Hematopoietic multipotent progenitor cell treated with erythropoietin and hydrocortisone succinate and interleukin-3 and kit ligand, for 15 days (in vitro differentiated cells): ENCODE measurements around the gene SYNDIG1.

Experiments
- DNase-seq: peaks from one replicate; pipeline ENCODE4 v3.0.0-alpha.2; 2015; ENCODE audit warnings: low spot score

Gene SYNDIG1

DNA sequence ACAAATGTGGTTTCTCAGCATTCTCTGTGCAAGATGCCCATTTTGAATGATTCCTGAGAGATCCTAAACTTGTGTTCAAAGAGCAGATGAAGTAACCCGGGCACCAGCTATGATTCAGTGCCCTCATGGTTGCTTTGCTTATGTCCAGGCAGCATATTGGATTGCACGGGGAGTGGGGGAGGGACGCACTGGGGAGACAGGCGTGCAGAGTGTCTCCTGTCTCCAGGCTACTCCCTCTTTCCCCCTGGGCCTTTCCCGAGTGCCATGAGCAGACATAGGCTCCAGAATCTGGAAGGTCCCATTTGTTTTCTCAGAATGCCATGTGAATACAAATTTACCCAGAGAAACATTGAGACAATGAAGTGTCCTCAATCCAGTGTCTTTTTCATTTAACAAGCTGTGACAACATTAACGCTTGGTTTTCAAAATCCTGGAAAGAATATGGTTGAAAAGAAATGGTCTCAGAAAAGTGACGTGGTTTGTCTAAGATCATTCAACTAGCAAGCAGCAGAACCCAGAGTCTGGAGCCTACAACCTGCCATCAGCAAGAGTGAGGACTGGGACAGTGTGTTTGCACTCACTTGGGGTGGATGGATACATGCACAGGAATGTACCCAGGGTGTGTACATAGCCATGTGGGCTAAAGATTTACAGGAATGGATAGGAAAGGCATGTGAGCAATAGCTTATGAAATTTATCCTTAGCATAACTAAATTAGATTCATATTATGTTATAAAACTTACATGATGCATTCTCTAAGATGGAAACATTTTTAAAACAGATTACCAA is 4.2 kb downstream of the SYNDIG1 start:
- DNase-seq = no peak

DNA sequence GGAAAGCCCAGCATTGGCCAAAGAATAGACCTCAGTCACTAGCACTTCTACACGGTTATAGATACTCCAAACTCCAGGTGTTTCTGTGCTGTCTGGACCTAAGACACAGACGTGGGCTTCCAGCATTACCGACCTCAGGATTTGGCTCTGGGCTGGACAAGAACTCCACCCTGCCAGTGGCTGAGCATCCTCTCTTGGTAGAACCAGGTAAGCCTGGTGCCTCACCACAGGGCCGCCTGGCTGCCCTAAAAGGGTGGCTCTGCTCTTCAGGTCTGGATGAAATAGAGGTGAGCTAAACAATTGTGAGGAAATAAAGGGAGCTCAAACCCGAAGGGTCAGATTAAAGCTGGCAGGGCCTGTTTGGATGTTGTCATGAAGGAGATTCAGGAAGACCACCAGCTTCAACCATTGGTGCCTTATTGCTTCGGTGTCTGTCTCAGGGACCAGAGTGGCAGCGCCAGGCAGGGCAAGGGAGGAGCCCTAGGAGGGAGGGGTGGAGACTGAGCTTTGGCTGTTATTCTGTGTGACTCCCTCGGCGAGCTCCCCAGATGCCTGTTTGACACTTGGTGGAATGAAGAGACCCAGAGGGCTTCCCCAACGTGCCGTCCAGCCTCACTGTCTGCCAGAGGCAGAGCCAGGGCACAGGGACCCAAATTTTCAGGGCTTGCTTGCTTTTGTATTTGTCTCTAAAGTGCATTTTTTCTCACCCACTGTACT is 8.6 kb downstream of the SYNDIG1 start:
- no peak for DNase-seq

DNA sequence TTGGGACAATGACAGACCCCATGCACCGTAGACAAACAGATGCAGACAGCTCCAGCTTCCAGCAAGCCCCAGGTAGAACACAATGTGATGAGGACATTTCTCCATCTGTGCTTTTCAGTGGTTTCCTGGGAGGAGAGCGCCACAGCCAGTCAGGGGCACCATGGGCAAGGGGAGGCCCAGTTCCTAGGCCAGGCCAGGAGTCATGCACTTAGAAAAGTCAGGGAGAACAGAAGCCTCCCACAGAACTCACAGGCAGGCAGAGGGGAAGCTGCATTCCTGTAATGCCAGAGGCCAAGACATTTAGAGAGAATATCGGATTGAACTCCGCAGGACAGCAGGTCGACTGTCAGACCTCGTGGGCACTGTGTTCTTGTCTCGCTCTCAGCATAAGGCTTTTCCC is 9.2 kb downstream of the SYNDIG1 start:
- no peak for DNase-seq

DNA sequence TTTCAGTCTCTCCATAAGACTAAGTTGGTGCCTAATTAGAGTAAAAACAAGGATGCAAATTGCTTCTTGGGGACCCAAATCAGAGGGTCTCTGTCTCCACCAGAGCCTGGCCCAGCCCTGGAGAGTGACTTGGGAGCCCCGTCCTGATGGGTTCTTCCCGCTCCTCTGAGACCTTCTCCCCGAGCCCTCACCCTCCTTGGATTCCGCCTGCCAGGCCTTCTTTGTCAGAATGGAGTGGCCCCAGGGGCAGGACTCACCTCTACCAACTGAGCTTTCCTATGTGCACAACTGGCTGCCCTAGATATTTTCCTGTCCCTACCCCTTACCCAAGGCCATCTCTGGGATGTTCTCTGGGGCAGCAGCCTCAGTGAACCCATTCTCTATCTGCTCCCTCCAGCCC is 9.7 kb downstream of the SYNDIG1 start:
- DNase-seq = no peak

DNA sequence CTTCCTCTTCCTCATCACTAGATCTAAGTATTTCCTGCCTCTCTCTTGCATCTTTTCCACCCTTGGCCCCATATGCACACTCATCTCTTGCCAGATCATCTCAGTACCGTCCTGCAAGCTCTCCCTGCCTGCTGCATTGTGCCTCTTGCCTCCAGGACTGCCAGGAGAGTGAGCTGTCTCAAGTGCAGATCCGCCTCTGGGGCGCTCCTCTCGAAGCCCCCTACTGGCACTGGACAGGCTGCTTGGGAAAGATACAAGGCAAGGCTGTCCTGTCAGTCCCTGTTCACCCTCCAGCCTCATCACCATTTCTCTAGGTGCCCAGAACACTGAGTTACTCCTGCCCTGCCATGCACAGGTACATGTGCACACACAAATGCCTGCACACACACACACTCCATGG is 10.2 kb downstream of the SYNDIG1 start:
- no peak for DNase-seq

DNA sequence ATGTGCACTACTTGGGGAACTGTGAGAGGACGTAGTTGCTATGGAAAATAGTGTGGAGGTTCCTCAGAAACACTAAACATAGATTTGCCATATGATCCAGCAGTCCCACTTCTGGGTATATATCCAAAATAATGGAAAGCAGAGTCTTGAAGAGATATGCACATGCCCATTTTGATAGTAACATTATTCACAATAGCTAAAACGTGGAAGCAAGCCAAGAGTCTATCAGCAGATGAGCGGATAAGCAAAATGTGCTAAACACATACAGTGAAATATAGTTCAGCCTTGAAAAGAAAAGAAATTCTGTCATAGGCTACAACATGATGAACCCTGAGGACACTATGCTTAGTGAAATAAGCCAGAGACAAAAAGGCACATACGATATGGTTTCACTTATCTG is 11.1 kb downstream of the SYNDIG1 start:
- DNase-seq = no peak

DNA sequence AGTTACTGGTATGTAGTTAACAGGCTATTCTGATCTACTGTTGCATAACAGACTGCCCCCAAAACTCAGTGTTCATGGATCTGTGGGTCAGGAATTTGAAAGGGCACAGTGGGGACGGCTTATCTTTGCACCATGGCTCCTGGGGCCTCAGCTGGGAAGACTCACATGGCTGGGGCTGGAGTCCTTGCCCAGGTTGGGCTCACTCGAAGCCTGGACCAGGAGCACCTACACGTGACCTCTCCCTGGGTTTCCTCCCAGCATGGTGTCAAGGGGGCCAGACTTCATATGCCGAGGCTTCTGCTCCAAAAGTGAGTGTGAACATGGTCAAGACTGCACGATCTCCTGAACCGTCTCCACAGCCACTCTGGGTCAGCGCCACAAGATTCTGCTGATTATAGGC is 11.7 kb downstream of the SYNDIG1 start:
- DNase-seq = no peak

DNA sequence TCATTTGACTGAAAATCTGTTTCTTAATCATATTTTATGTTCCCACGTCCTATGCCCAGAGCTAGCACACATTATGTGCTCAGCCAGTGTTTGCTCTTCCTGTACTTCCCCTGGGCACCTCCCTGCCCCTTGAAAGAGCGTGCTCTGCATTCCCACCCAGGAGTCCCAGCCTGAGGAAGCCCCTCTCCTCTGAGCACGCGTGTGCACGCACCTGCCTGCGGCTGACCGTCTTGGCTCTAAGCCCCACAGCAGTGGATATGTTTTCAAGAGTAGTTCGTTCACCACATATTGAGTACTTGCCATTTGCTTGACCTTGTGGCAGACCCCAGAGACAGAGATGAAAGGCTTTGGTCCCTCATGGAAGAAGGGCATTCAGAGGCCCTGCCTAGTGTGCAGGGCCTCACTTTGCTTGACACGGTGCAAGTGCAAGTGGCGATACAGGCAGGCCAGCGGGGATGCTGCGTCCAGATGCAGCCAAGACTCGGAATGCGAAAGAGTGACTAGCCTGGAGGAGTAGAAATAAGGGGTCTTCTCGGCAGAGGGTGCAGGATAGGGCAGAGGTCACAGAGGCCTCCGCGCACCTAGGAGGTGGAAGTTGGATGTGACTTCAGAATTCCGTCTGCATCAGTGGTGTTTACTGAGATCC is 14.1 kb downstream of the SYNDIG1 start:
- DNase-seq = no peak

DNA sequence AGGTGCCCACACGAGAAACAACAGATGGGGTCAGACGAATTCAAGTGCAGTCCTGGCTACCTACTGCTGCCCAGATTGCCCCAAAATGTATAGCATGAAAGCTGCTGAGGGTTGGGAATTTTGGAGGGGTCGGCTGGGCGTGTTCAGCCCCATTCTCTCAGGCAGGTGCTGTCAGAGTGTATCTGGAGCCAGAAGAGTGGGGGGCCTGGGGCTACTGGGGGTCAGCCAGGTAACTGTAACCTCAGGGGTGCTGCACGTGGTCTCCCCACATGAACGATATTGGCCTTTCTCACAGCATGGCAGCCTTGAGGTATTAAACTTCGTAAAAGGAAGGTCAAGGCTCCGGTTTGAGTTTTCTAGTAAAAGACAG is 14.6 kb downstream of the SYNDIG1 start:
- DNase-seq = no peak

DNA sequence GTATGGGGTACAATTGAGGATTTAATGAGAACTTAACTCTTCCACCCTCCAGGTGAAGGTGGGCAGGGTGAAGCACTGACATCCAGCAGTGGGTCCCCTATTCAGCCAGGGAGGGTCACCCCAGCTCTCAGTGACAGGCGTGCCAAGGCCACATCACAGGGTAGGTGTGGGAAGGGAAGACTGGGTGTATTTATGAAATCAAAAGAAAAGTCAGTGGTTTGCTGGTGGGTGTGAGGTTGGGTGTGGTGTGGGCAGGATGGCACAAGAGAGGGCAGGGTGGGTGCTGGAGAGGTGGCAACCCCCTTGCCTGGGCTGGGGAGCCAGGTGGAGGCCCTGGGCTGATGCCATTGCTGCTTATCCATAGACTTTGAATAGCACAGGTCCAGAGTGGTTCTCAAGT is 16.6 kb downstream of the SYNDIG1 start:
- DNase-seq = no peak

DNA sequence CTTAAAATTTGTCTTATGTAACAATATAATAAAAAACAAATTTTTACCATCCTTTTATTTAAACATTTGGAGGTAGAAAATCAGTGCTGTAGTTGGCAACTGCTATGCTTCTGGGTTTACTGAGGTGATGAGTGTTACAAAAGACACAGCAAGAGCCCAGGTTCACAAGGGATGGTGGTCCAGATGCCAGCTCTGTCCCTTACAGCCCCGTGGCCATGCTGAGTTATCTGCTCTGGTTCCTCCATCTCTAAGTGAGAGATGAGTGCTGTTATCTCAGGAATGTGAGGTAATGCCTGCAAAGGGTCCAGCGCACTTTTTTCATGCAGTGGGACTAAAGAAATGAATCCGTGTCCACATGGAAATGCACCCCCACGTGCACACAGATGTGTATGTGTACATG is 17.8 kb downstream of the SYNDIG1 start:
- no peak for DNase-seq

DNA sequence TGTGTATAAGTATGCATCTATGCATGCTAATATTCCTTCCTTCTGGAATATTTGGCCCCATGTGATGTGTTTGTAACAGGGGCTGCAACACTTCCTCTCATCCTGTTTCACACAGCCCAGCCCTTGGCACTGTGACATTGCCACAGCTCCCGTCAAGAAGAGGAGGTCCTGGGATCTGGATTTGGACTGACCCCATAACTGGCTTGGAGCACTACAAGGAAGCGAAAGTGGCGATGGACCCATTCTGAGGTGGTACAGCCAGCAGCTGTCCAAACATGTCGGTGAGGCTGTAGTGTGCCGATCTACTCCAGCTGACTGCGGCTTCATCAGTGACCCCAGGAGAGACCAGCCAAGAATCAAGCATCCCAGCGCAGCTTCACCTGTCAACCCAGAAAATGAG is 18.2 kb downstream of the SYNDIG1 start:
- DNase-seq = no peak

DNA sequence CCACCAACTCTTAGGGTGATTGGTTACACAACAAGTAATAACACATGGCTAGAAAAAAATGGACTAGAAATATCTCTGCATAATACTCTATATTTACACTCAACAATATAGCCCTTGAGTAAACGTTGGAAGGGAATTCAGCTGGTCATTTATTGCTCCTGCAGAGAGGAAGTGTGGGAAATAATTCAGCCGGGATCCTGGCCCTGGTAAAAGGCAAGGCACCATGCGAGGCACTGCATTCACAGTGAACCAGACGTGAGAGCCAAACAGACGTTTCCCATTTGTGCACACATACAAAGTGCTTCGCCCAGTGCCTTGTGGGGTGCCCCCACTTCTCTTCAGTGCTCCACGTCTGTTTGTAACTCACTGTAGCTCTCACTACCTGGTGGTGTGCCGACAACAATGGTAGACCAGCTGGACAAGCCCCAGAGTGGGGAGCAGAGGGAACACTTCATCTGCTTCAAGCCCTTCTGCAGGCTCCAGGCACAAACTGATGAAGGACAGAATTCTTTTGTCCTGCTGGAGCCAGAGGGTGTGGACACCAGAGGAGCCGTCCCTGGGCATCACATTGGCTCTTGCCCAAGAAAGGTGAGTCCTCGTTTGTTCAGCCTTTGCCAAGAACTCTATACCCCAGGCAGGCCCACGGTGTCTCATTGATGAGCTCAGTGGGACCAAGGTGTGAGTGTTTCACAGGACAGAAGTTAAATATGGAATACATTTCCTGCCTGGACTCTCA is 18.8 kb downstream of the SYNDIG1 start:
- DNase-seq = no peak

DNA sequence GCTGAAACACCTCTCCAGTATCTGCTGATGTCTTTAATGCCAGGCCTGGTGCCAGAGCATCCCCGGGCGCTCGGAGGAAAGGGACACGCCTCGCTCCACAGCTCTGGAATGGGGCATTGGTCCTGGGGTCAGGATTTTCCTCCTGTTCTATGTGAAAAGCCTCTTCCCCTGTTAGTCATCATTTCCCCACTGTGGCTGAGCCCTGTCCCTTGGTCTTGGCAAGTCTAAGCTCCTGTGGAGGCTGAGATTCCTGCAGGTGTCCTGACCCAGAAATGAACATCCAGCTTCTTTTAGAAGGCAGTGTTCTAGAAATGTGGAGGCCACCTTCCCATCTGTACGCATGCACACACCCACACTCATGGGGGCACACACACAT is 19.4 kb downstream of the SYNDIG1 start:
- no peak for DNase-seq

DNA sequence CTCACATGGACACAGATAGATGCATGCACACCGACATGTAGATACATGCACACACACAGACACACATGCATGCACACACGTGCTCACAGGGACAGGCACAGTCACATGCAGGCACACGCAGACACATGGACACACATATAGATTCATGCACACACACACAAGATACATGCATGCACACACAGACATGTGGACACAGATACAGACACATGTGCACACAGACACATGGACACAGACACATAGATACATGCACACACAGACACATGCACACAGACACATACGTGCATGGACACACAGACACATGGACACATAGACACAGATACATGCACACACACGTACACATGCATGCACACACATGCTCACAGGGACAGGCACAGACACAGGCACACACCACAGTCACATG is 19.8 kb downstream of the SYNDIG1 start:
- no peak for DNase-seq

DNA sequence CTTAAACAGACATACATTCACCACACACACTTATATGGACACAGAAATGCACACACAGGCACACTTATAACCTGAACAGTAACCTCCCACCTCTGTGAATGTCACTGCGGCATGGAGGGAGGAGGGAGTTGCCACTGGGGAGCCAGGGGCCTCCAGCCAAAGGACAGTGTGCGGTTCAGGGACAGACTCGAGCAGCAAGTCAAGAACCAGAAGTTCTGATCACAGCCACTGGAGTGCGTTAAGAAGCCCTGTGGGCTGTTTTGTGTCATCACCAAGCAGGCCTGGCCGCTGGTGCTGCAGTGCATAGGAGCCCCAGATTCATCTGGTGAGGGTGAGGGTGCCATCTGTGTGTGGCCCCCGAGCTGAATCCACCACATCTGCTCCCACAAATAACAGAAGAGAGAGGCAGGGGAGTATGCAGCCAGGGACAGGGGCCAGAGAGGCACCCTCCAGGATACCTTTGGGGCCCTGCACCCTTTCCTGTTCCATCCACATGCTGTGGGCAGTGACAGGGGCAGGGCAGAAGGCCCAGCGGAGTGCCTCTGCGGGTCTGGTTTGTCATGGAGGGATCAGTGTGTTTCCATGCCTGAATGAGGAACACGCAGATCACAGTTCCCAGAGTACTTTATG is 20.3 kb downstream of the SYNDIG1 start:
- no peak for DNase-seq

DNA sequence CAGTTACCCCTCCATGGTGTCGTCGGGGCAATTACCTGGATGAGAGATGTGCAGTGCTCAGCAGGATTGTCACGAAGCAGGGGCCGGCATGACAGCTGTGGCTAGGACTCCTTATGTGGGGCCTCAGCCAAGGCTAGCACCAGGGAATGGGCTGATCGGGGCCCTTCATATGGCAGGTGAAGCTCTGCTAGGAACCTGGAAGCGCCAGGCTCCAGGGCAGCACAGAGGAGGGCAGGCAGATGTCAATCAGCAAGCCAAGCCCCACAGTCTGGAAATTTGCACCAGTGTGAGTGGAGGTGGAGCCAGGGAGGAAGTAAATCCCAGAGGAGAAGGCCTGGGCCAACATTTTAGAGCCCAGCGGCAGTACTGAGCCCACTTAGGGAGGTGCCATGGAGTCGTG is 21.2 kb downstream of the SYNDIG1 start:
- DNase-seq = no peak

DNA sequence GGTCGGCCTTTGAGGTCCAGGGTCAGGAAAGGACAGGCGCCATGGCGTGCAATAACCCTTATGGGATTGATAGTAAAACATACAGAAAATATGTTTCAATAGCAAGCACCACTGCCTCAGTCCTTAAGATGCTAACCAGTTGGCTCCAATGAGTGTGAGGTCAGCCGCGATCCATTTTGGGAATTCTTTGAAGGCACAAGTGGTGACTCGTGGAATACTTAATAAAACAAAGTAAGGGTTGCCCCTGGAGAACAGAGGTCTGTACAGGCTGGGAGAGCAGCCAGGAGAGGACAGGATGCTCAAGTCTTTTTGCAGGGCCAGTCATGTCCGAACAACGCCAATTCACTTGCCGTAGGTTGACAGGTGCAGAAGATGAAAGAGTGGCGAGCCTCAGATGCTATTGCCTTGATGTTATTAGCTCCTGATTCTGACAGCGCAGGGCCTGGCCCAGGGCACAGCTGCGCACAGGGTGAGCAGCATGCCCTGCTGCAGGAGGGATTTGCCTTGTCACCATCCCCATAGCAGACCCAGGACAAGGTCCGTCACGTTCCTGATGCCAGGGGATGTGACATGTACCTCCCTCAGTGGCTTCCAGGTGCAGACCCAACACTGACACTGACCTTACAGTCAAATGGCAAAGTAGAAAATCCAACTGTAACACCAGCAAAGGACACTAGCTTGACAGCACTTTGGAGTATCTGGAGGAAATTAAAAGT is 21.8 kb downstream of the SYNDIG1 start:
- DNase-seq = no peak

DNA sequence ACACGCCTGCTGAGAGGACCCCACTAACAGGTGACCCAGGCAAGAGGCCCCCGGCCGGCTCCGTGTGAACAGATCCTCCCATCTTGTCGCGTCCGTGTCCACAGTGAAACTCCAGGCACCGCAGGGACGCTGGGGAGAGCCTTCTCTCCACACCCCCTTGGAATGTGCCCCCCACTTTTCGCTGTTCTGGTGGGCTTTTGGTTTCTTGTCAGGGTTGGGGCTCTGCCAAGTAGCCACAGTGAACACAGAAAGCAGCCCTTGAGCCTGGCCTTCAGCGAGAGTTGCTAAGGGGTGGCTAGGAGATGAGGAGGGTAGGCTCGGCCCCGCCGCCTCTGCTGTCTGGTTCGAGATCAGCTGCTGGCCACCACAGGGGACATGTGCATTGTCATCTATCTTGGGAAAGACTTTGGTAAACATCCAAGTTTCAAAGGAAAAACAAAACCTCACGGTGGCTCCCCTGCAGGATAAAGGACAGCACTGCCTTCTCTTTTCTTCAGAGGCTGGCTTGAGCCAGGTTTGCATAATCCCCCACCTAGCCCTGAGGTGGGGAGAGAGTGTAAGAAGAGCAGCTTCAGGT is 22.7 kb downstream of the SYNDIG1 start:
- no peak for DNase-seq

DNA sequence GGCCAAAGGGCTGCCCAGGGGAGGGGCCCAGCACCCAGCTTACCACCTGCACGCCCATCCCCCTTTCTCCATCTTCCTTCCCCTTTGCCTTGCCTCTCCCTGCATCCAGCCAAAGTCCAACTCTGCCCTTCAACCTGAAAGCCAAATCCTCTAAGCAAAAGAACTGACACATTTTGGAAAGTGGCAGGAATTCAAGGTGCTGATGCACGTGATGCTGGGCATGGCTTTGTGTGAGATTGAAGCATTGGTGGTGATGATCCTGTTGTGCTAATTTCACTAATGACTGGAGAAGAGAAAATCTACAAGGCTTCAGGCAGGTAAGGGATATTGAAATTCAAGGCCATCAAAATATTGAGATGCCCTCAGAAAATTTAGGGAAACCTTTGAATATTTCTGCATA is 23.3 kb downstream of the SYNDIG1 start:
- DNase-seq = no peak

DNA sequence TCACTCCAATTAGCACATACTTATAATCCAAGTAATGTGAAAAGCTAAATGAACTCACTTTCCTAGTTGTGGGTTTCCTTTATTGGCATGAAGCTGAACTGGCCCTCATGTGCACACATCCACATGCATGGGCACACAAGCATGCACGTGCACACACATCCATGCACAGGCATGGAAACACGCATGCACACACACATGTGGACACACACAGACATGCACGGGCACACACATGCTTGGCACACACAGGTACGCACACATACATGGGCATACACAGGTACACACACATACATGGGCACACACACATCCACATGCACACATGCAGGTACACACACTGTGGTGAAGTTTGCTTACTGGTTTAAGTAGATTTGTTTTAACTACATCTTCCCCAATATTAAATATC is 23.8 kb downstream of the SYNDIG1 start:
- DNase-seq = no peak
